Measurements from ENCODE around the gene RRAS. TPM values are rescaled to one million over a fixed set of nuclear protein-coding genes. Genes with fewer than 3 reads are reported as not detected.

RRAS gene
- total and polyA plus RNA-seq, 12 donors, result 6.8 to 180 (median 42.3) TPM

DNA sequence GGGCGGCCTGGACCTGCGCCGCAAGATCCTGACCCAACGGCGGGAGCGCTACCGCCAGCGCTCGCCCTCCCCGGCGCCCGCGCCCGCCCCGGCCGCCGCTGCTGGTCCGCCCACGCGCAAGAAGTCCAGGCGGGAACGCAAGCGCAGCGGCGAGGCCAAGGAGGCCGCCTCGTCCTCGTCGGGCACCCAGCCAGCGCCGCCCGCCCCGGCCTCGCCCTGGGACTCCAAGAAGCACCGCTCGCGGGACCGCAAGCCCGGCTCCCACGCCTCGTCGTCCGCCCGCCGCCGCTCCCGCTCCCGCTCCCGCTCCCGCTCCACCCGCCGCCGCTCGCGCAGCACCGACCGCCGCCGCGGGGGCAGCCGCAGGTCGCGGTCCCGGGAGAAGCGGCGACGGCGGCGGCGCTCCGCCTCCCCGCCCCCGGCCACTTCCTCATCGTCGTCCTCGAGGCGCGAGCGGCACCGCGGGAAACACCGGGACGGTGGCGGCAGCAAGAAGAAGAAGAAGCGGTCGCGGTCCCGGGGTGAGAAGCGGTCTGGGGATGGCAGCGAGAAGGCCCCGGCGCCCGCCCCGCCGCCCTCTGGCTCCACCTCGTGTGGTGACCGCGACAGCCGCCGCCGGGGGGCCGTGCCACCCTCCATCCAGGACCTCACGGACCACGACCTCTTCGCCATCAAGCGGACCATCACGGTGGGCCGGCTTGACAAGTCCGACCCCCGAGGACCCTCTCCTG lies 12.0 kb upstream of the RRAS start:
- H3K4me3 ChIP-seq, result no peak overlapping the region
- 94 to 96% (median 95%) methylated on average over 81 to 109 of the region's 110 CpGs for WGBS, 4 donors
- H3K36me3 ChIP-seq (replicated peaks in 1 of 2), result peaks cover 0 to 81% of the 10 kb centered on the region in 2 donors
- H3K4me1 ChIP-seq (replicated peaks in 1 of 2), result peaks cover 0 to 5% of the 10 kb centered on the region in 2 donors
- H3K9me3 ChIP-seq (replicated peaks in 1 of 3), result no peaks in the 10 kb centered on the region
- DNase-seq, result no peak
- TF ChIP-seq POLR2A (IDR thresholded peaks at IDR 0.05), result no peak
- TF ChIP-seq, protein P1, sequence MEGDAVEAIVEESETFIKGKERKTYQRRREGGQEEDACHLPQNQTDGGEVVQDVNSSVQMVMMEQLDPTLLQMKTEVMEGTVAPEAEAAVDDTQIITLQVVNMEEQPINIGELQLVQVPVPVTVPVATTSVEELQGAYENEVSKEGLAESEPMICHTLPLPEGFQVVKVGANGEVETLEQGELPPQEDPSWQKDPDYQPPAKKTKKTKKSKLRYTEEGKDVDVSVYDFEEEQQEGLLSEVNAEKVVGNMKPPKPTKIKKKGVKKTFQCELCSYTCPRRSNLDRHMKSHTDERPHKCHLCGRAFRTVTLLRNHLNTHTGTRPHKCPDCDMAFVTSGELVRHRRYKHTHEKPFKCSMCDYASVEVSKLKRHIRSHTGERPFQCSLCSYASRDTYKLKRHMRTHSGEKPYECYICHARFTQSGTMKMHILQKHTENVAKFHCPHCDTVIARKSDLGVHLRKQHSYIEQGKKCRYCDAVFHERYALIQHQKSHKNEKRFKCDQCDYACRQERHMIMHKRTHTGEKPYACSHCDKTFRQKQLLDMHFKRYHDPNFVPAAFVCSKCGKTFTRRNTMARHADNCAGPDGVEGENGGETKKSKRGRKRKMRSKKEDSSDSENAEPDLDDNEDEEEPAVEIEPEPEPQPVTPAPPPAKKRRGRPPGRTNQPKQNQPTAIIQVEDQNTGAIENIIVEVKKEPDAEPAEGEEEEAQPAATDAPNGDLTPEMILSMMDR (IDR thresholded peaks at IDR 0.05), result no peak
- H3K27me3 ChIP-seq, result no peaks in the 10 kb centered on the region
- intact Hi-C loops (cut with DNase I), result no loop called here
- no peak overlapping the region for H3K27ac ChIP-seq

DNA sequence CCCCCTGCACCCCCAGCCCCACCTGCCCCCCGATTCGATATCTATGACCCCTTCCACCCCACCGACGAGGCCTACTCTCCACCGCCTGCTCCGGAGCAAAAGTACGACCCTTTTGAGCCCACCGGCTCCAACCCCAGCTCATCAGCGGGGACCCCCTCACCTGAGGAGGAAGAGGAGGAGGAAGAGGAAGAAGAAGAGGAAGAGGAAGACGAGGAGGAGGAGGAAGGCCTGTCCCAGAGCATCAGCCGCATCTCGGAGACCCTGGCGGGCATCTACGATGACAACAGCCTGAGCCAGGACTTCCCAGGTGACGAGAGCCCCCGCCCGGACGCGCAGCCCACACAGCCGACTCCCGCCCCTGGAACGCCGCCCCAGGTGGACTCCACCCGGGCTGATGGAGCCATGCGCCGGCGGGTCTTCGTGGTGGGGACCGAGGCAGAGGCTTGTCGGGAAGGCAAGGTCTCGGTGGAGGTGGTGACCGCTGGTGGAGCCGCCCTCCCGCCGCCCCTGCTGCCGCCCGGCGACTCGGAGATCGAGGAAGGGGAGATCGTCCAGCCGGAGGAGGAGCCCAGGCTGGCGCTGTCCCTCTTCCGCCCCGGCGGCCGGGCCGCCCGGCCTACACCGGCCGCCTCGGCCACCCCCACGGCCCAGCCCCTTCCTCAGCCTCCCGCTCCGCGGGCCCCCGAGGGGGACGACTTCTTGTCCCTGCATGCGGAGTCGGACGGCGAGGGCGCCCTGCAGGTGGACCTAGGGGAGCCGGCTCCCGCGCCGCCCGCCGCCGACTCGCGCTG lies 11.3 kb upstream of the RRAS start:
- no peaks in the 10 kb centered on the region for H3K27me3 ChIP-seq
- TF ChIP-seq, protein P1 (IDR thresholded peaks at IDR 0.05), result no peak
- no peak for TF ChIP-seq POLR2A (IDR thresholded peaks at IDR 0.05)
- no peaks in the 10 kb centered on the region for H3K9me3 ChIP-seq (replicated peaks in 1 of 3)
- DNase-seq, result no peak
- H3K4me3 ChIP-seq, result no peak overlapping the region
- no peak overlapping the region for H3K27ac ChIP-seq
- H3K36me3 ChIP-seq (replicated peaks in 1 of 2), result peaks cover 0 to 81% of the 10 kb centered on the region in 2 donors
- peaks cover 0 to 5% of the 10 kb centered on the region in 2 donors for H3K4me1 ChIP-seq (replicated peaks in 1 of 2)
- intact Hi-C loops (cut with DNase I), result no loop called here
- 94 to 96% (median 96%) methylated on average over 30 to 72 of the region's 72 CpGs for WGBS, 4 donors

DNA sequence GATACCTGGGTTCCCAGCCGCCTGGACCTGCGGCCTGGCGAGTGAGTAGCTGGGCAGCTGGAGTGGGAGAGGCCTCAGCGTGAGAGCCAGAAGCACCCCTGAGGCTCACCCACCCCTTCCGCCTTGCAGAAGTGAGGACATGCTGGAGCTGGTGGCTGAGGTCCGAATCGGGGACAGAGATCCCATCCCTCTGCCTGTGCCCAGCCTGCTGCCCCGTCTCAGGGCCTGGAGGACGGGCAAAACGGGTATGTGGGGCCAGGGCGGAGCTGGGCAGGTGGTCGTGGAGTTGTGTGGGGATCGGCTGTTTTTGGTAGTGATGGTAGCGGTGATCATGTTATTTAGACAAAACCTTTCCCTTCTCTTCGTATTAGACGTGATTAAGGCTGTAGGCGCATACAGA lies 6.6 kb upstream of the RRAS start:
- peaks cover 12 to 27% of the 10 kb centered on the region in 2 donors for H3K4me1 ChIP-seq (replicated peaks in 1 of 2)
- H3K27ac ChIP-seq, result no peak overlapping the region
- DNase-seq, result no peak
- TF ChIP-seq, protein P1 (IDR thresholded peaks at IDR 0.05), result no peak
- TF ChIP-seq POLR2A (IDR thresholded peaks at IDR 0.05), result no peak
- H3K9me3 ChIP-seq (replicated peaks in 1 of 3), result no peaks in the 10 kb centered on the region
- no peaks in the 10 kb centered on the region for H3K27me3 ChIP-seq
- intact Hi-C loops (cut with DNase I), result no loop called here
- H3K4me3 ChIP-seq, result no peak overlapping the region
- 86 to 94% (median 91%) methylated on average over 9 to 17 of the region's 17 CpGs for WGBS, 4 donors
- peaks cover 0 to 48% of the 10 kb centered on the region in 2 donors for H3K36me3 ChIP-seq (replicated peaks in 1 of 2)

DNA sequence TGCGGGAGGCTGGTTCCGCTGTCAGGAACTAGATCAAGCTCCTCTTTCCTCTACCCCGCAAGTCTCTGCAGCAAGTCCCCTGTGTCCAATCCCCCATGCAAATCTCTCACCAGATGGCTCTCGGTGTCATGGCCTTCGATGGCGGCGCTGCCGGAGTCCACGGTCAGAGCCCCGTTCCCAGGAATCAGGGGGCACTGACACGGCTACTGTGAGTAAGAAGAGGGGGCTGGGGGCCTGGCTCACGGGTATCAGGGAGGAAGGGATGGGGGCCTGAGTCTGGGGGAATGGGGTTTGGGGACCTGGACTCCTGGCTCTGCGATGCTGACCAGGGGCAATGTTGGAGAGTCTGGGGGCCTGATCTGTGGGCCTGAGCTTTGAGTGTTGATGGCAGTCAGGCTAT lies 6.1 kb upstream of the RRAS start:
- H3K27me3 ChIP-seq, result no peaks in the 10 kb centered on the region
- H3K9me3 ChIP-seq (replicated peaks in 1 of 3), result no peaks in the 10 kb centered on the region
- TF ChIP-seq, protein P1 (IDR thresholded peaks at IDR 0.05), result no peak
- no peak for TF ChIP-seq POLR2A (IDR thresholded peaks at IDR 0.05)
- intact Hi-C loops (cut with DNase I), result no loop called here
- no peak overlapping the region for H3K4me3 ChIP-seq
- peaks cover 0 to 43% of the 10 kb centered on the region in 2 donors for H3K36me3 ChIP-seq (replicated peaks in 1 of 2)
- no peak overlapping the region for H3K27ac ChIP-seq
- H3K4me1 ChIP-seq (replicated peaks in 1 of 2), result peaks cover 17 to 33% of the 10 kb centered on the region in 2 donors
- 89 to 91% (median 89%) methylated on average over 9 to 13 of the region's 13 CpGs for WGBS, 4 donors
- no peak for DNase-seq

Data from adrenal gland (tissue), 12 donors.